Sciatic nerve (tissue), 2 donors: ENCODE data around the gene RRAS. TPM values are rescaled to one million over a fixed set of nuclear protein-coding genes. Genes with fewer than 3 reads are reported as not detected.

ENCODE experiments used
- ATAC-seq: fragments of 200-7000 bp; cut with Tn5 transposase; one replicate; pipeline ENCODE4 v1.9.1; 2020; ENCODE audit warnings: mild to moderate bottlenecking, moderate library complexity
- DNase-seq: peaks from one replicate; pipeline ENCODE4 v3.0.0-alpha.2; 2020; ENCODE audit warnings: low spot score
- intact Hi-C: fragments of 100-400 bp; cut with DNase I; formaldehyde crosslinking; loops from one replicate; pipeline ENCODE4 v1.14.2; 2022
- total RNA-seq: library from RNA; stranded (reverse); fragmentation: NEBNext Ultra II Directional; extraction: Animal tissue kit (Norgen Biotek cat#: 25700); gene quantifications from one replicate; pipeline ENCODE4 v1.2.1, GENCODE V29; 2021
- donor health status: DM: no; HTN: no; CAD: no.
- donor health status: DM: no; HTN: no; CAD: no.

The RRAS gene
- total RNA-seq, 1 donor from 2014 or later: 135 TPM

DNA sequence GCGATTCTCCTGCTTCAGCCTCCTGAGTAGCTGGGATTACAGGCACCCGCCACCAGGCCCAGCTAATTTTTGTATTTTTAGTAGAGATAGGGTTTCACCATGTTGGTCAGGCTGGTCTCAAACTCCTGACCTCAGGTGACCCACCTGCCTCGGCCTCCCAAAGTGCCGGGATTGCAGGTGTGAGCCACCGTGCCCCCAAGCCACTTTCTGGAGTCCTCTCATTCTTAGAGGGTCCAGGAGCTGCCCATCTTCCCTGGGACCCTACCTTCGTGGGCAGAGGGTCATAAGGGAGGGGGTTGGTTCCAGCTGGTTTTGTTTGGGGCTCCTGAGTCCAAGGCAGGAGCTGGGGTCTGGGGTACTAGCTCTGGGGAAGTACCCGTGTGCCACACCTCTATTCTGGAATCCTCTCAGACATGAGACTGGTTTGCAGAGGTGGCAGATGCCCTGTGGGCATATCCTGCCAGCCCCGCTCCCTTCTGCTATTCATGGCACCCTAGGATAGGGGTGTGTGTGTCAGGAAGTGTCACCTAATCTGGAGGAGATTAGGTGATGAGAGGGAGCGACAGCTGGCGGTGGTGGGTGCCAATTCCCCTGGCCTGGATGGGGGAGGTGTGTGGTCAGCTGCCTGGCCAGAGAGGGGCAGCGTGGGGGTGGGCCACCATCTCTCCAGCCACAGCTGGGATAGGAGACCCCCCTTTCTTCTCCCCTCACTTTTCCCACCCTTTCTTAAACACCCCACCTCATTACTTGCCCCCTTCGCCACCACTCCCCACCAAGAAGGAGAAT is 39.2 kb upstream of the RRAS start:
- intact Hi-C loops: loop anchor here (10.0 kb wide), 1 partner anchor 94 kb away; the partner anchor contains the start of genes NOSIP and PRRG2
- ATAC-seq (no peak), DNase-seq (no peak)

DNA sequence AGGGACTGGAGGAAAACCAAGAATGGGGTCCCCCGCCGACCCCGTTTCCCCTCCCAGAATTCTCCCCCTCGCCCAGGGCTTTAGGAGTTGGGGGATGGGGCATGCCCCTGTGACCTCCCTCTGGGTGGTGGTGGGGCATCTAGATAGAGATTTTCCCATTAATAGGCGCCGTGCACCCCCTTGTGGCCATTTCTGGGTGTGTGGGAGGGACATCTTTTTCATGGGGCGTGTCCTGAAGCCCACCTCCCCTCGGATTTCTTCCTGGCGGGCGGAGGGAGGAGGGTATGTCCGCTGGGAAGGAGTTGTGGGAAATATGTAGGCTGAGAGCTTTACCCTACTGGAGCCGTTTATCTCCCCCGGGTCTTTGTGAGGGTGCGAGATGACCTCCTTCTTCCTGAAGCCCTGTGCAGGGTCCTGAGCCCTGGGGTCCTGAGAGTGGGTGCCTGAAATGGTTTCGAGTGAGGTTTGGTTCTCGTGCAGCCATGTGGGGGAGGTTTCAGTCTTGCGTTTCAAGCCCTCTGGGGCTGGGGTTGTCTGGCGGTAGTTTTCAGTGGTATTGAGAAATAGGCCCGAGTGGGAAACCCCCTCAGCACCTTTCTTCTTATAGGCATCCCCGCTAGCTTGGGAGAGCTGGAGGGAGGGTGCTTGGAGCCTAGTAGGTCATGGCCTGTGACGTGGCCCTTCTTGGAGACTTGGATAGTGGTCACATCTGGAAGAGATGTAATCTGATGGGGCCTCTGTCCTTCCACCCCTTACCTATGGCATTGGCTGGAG is 38.1 kb upstream of the RRAS start:
- intact Hi-C loops: loop anchor here (10.0 kb wide), 1 partner anchor 93 kb away; the partner anchor contains the start of genes NOSIP and PRRG2
- peak; percentile 89 for DNase-seq
- ATAC-seq: no peak

DNA sequence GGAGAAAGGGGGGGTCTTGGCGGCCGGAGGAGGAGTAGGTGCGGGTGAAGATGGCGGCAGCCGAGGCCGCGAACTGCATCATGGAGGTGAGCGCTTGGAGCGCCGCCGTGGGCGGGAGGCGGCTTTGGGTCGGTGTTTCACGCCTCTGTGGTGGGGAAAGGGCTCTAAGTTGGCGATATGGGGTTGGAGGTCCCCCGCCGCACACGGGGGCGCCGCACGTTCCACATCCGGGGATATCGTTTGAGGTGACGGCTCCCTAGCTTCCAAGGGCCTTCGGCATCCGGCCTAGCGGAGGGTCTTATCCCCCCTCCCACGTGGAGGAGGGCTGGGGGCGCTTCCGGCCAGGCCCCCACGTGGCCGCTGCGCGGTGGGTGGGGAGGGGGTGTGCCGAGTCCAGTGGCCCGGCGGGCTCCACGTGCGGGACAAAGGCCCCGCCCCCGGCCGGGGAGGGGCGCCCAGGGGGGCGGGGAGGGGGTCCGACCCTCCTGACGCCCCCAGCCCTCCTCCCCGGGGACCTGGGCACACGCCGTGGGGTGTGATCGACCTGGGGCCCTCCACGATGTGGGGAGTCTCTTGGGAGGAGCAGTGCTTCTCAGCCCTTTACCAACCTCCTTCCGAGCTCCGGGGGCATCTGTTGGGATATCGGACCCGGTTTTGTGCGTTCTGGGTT is 37.4 kb upstream of the RRAS start, which contains the start of gene PRMT1:
Gene PRMT1, plus strand, starts transcription at position 41 of the 670 bp plus-strand sequence. Its CDS starts 10 bp downstream, at position 51.
- ATAC-seq: peak; percentile 6

GRCh38 chr19:49676784-49677230 is 36.9 kb upstream of the RRAS start:
- ATAC-seq (peak; percentile 92), DNase-seq (peak; percentile 100)
- intact Hi-C loops: loop anchor here (10.0 kb wide), 1 partner anchor 92 kb away; the partner anchor contains the start of genes NOSIP and PRRG2

More for the DNA sequence above, 37.4 kb upstream of the RRAS start, which contains the start of gene PRMT1:
- DNase-seq: peak; percentile 83
- intact Hi-C loops: loop anchor here (10.0 kb wide), 1 partner anchor 93 kb away; the partner anchor contains the start of genes NOSIP and PRRG2

DNA sequence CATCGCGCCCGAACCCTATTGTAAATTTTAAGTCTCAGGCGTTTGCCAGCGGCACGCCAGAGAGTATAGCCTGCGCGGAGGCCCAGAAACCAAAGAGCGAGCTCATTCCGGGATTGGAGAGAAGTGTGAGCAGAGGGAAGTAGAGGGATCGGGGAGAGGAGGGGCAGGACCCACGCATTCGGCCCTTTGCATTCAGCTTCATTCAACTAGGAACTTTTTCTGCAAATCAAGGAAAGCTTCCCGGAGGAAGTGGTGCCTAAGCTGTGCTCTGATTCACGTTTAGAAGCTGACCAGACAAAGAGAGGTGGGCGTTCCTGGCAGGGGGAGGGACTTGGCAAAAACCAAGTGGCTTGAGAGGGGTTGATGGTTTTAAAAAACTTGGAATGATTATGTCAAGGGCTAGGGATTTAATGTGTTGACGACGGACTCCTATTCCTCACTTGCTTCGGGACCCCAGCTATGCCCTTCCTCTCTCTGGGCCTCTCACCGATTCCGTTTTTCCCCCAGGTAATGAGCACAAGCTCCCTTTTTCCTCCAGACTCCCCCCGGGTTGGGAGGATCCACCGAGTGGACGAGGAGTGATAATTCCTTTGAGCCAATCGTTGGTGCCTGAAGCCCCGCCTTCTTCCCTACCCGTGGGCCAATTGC is 36.3 kb upstream of the RRAS start:
- intact Hi-C loops: loop anchor here (10.0 kb wide), 1 partner anchor 91 kb away; the partner anchor contains the start of genes NOSIP and PRRG2
- ATAC-seq (peak; percentile 65), DNase-seq (peak; percentile 91)

DNA sequence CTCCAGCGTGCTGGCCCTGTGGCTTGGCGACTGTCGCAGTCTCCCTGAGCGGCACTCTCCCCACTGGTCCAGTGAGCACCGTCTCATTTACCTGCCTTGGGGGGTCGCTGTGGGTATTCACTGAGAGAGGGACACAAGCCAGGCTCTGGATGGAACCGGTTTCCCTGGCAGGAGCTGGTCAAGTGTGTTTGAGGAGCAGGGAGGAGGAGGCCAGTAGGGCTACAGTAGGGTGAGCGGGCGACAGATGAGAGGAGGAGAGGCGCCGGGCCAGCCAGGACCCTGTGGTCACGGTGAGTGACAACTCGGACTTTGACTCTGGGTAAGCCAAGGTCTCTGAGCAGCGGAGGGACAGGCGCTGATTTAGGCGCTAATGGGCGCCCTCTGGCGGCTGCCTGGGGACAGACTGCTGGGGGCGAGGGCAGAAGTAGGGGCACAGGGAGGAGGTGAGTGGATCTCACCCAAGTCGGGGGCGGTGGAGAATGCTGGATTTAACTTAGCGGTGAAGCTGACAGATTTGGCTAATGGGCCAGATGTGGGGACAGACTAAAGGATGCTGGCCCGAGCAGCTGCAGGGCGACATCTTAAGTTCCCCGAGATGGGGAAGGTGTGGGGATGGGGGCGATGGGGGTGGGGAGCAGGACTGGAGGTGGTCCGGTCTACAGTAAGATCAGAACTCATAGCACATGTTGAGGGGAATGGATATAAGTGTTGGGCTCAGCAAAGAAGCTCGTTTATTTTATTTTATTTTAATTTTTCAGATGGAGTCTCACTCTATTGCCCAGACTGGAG is 32.4 kb upstream of the RRAS start:
- ATAC-seq (no peak), DNase-seq (peak; percentile 87)

DNA sequence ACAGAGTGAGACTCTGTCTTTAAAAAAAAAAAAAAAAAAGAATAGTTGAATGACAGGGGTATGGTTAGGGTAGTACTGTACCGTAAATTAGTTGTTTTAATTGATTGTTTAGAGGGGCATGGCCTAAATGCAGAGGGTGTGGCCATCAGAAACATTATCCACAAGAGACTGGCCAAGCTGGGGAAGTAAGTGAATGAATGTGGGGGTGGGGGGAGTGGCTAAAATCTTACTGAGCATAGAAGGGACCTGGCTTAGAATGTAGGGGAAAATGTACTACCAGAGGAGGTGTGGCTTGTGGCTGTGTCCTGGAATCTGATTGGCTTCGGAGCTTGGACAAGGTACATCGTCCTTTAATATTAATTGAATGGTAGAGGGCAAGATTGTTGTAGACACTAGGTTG is 29.6 kb upstream of the RRAS start:
- ATAC-seq (no peak), DNase-seq (no peak)
- intact Hi-C loops: loop anchor here (5.0 kb wide), 1 partner anchor 217 kb away; the partner anchor contains the start of genes ALDH16A1 and PIH1D1

More for the DNA sequence above, 32.4 kb upstream of the RRAS start:
- intact Hi-C loops: loop anchor here (10.0 kb wide), 1 partner anchor 88 kb away; the partner anchor contains the start of genes NOSIP and PRRG2

GRCh38 chr19:49667473-49667872 is 27.5 kb upstream of the RRAS start:
- intact Hi-C loops: loop anchor here (5.0 kb wide), 1 partner anchor 215 kb away; the partner anchor contains the start of genes ALDH16A1 and PIH1D1
- no peak for ATAC-seq
- no peak for DNase-seq

GRCh38 chr19:49666120-49666444 is 26.1 kb upstream of the RRAS start:
- intact Hi-C loops: loop anchor here (5.0 kb wide), 1 partner anchor 214 kb away; the partner anchor contains the start of genes ALDH16A1 and PIH1D1
- DNase-seq (no peak), ATAC-seq (no peak)

- intact Hi-C loops: loop anchor here (5.0 kb wide), 1 partner anchor 213 kb away; the partner anchor contains the start of genes ALDH16A1 and PIH1D1
- DNase-seq: peak; percentile 100
- peak; percentile 97 for ATAC-seq
Observed at GRCh38 chr19:49665351-49666119, 25.6 kb upstream of the RRAS start, which contains the start of the genes BCL2L12 and IRF3. Gene BCL2L12, plus strand, starts transcription at chr19:49665933. Its CDS starts 760 bp downstream, at chr19:49666693. Gene IRF3, minus strand, starts transcription at chr19:49665857. Its CDS starts 1,019 bp downstream, at chr19:49664838.

DNA sequence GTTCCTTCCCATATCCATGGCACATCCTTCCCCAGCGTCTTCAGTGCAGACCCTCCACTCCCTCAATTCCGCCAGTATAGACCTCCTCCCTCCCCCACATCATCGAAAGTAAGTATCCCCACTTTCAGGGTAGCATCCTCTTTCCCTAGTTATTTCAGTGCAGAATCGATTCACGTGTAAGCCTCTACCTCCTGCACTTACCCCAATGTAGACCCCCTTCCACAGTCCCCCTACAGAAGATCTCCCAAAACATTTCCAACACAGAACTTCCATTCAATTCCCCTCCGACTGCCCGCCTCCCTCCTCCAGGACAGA is 25.1 kb upstream of the RRAS start:
- intact Hi-C loops: loop anchor here (5.0 kb wide), 1 partner anchor 213 kb away; the partner anchor contains the start of genes ALDH16A1 and PIH1D1
- no peak for DNase-seq
- ATAC-seq: peak; percentile 1

- intact Hi-C loops: loop anchor here (5.0 kb wide), 1 partner anchor 212 kb away; the partner anchor contains the start of genes ALDH16A1 and PIH1D1
- ATAC-seq (peak; percentile 86), DNase-seq (peak; percentile 97)
Observed at GRCh38 chr19:49664171-49665035, 24.5 kb upstream of the RRAS start.

DNA sequence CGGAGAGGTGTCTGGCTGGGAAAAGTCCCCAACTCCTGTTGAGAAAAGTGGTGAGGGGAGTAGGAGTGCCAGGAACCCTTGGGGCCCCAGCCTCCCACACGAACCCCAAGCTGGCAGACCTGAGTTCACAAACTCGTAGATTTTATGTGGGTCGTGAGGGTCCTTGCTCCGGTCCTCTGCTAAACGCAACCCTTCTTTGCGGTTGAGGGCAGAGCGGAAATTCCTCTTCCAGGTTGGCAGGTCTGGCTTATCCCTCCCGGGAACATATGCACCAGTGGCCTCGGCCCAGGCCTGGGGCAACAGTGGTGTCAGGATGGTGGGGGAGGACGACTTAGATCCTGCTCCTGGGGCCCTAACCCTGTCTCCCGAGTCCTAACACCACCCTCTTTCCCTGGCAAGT is 23.3 kb upstream of the RRAS start:
- intact Hi-C loops: no loop called here
- no peak for ATAC-seq
- DNase-seq: no peak

DNA sequence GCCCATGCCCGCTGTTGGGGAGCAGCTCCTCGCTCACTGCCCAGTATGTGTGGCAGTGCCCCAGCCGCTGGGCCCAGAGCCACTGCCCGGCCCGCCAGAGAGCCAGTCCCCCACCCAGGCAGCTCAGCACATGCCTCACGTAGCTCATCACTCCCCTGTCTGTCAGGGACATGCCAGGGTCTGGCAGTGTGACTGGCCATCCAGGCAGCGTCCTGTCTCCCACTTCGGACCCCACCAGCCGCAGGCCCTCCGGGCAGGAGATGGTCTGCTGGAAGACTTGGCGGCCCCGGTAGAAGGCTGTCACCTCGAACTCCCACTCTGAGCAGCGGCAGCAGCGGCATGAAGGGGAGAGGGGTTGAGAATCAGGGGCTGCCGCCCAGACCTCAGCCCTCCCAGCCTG is 22.1 kb upstream of the RRAS start:
- no peak for DNase-seq
- ATAC-seq: no peak
- intact Hi-C loops: no loop called here

DNA sequence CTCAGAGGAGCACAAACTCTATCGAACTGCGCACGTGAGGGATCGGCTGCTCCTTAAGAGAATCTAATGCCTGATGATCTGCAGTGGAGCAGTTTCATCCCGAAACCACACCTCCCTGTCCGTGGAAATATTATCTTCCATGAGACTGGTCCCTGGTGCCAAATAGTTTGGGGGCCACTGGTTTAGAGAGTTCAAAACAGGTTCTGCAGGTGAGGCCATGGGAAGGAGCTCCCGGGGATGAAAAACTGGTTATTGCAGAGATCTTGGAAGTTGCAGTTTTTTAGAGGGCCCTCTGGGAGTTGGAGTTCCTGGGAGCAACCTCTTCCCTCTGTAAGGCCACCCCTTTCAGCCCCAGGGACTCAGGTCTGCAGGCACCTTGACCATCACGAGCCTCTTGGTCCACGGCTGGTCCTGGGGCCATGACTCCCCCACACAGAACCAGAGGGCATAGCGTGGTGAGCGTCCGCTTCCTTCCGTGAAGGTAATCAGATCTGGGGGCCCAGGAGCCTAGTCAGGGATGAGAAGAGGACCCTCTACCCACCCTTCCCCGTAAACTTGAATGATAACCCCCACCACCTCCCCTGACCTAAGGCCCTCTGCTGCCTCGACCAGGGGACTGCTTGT is 20.5 kb upstream of the RRAS start:
- intact Hi-C loops: no loop called here
- DNase-seq (no peak), ATAC-seq (no peak)
